Mesendoderm (in vitro differentiated cells): Measurements from ENCODE around the gene SLAMF8.

Experiments
- DNase-seq: peaks from one replicate; pipeline ENCODE4 v3.0.0; 2013
- H2AK5ac ChIP-seq: 2 replicates; pipeline ENCODE4 v1.6.1; 2013; ENCODE audit warnings: low read length, inconsistent platforms
- H2BK120ac ChIP-seq: 2 replicates; pipeline ENCODE4 v1.6.1; 2013; ENCODE audit warnings: low read depth, mild to moderate bottlenecking, low read length, moderate library complexity, mixed read lengths
- H2BK15ac ChIP-seq: replicated peaks from 2 replicates; pipeline ENCODE4 v1.6.1; 2013; ENCODE audit warnings: low read depth, mild to moderate bottlenecking, moderate library complexity
- H2BK5ac ChIP-seq: 2 replicates; pipeline ENCODE4 v1.6.1; 2013; ENCODE audit warnings: low read length, inconsistent platforms
- H3K18ac ChIP-seq: 2 replicates; pipeline ENCODE4 v1.6.1; 2013; ENCODE audit warnings: mild to moderate bottlenecking, low read length, mixed read lengths
- H3K23ac ChIP-seq: one replicate; pipeline ENCODE4 v1.6.1; 2013; ENCODE audit warnings: low read length
- H3K27ac ChIP-seq: 2 replicates; pipeline ENCODE4 v1.5.1; 2013; ENCODE audit warnings: low read depth, mild to moderate bottlenecking, inconsistent platforms, low read length, moderate library complexity
- H3K27me3 ChIP-seq: 2 replicates; pipeline ENCODE4 v1.6.1; 2013; ENCODE audit warnings: low read length, control low read depth, mild to moderate bottlenecking, inconsistent platforms; ENCODE audit not compliant: insufficient read depth, poor library complexity
- H3K36me3 ChIP-seq: 2 replicates; pipeline ENCODE4 v1.6.1; 2013; ENCODE audit warnings: low read length, inconsistent platforms; ENCODE audit not compliant: control insufficient read depth, insufficient read depth
- H3K4ac ChIP-seq: one replicate; pipeline ENCODE4 v1.6.1; 2013; ENCODE audit warnings: low read depth, mild to moderate bottlenecking, low read length, moderate library complexity
- H3K4me1 ChIP-seq: 2 replicates; pipeline ENCODE4 v1.6.1; 2013; ENCODE audit warnings: low read depth, low read length, inconsistent platforms; ENCODE audit not compliant: control insufficient read depth
- H3K4me2 ChIP-seq: 2 replicates; pipeline ENCODE4 v1.6.1; 2013; ENCODE audit warnings: low read length
- H3K4me3 ChIP-seq: 2 replicates; pipeline ENCODE4 v1.5.1; 2013; ENCODE audit warnings: mild to moderate bottlenecking, low read length
- H3K56ac ChIP-seq: one replicate; pipeline ENCODE4 v1.6.1; 2013; ENCODE audit warnings: low read length
- H3K79me1 ChIP-seq: 2 replicates; pipeline ENCODE4 v1.6.1; 2013; ENCODE audit warnings: low read length, inconsistent platforms
- H3K79me2 ChIP-seq: 2 replicates; pipeline ENCODE4 v1.6.1; 2013; ENCODE audit warnings: mild to moderate bottlenecking, low read length; ENCODE audit not compliant: control insufficient read depth, insufficient read depth
- H3K9ac ChIP-seq: 2 replicates; pipeline ENCODE4 v1.6.1; 2013; ENCODE audit warnings: low read length, inconsistent platforms
- H4K5ac ChIP-seq: one replicate; pipeline ENCODE4 v1.6.1; 2013; ENCODE audit warnings: low read length
- H4K8ac ChIP-seq: one replicate; pipeline ENCODE4 v1.6.1; 2013; ENCODE audit warnings: low read depth, mild to moderate bottlenecking, control low read depth, low read length, moderate library complexity
- WGBS: extraction: QIAGEN DNeasy Blood & Tissue Kit; methylation state at CpG from one replicate; pipeline ENCODE4 v1.1.7; 2013; ENCODE audit warnings: low lambda C conversion rate, missing lambda C conversion rate; ENCODE audit not compliant: insufficient coverage; ENCODE audit errors: extremely low coverage; 5-methylcytosine and 5-hydroxymethylcytosine counted together

Gene SLAMF8

GRCh38 chr1:159877695-159878444 lies 51.2 kb downstream of the SLAMF8 start:
- Histone ChIP-seq H3K27ac (no peak overlapping the region), H3K4me1 (no peaks in the 10 kb centered on the region), H4K5ac (no peak overlapping the region), H3K27me3 (no peaks in the 10 kb centered on the region), H4K8ac (no peak overlapping the region), H3K4ac (no peak overlapping the region), H3K4me3 (no peak overlapping the region), H3K79me1 (no peaks in the 10 kb centered on the region), H2BK15ac (no peak overlapping the region), H3K36me3 (no peaks in the 10 kb centered on the region), H2BK120ac (no peak overlapping the region), H3K9ac (no peak overlapping the region), H3K18ac (no peak overlapping the region), H2AK5ac (no peak overlapping the region), H3K4me2 (no peak overlapping the region), H3K23ac (no peak overlapping the region), H3K56ac (no peak overlapping the region), H3K79me2 (no peaks in the 10 kb centered on the region), H2BK5ac (no peak overlapping the region)
- no peak for DNase-seq
- WGBS, result no CpG with 5 or more reads among the region's 6 CpGs

GRCh38 chr1:159879136-159879535 lies 52.5 kb downstream of the SLAMF8 start:
- H3K23ac ChIP-seq, result no peak overlapping the region
- H3K27me3 ChIP-seq, result no peaks in the 10 kb centered on the region
- no peaks in the 10 kb centered on the region for H3K79me2 ChIP-seq
- H3K56ac ChIP-seq, result no peak overlapping the region
- no peak overlapping the region for H3K27ac ChIP-seq
- no peaks in the 10 kb centered on the region for H3K36me3 ChIP-seq
- no peaks in the 10 kb centered on the region for H3K79me1 ChIP-seq
- no peak overlapping the region for H3K18ac ChIP-seq
- no peak overlapping the region for H3K4me3 ChIP-seq
- H3K4me1 ChIP-seq, result no peaks in the 10 kb centered on the region
- no peak overlapping the region for H2BK5ac ChIP-seq
- no peak for DNase-seq
- H2AK5ac ChIP-seq, result no peak overlapping the region
- no peak overlapping the region for H3K4me2 ChIP-seq
- no peak overlapping the region for H3K4ac ChIP-seq
- no peak overlapping the region for H4K8ac ChIP-seq
- H4K5ac ChIP-seq, result no peak overlapping the region
- H2BK120ac ChIP-seq, result no peak overlapping the region
- no peak overlapping the region for H3K9ac ChIP-seq
- no peak overlapping the region for H2BK15ac ChIP-seq
- no CpG with 5 or more reads among the region's 3 CpGs for WGBS

- H3K79me1 ChIP-seq, result no peaks in the 10 kb centered on the region
- no peaks in the 10 kb centered on the region for H3K4me1 ChIP-seq
- H2BK5ac ChIP-seq, result no peak overlapping the region
- no peak overlapping the region for H3K23ac ChIP-seq
- H2BK120ac ChIP-seq, result no peak overlapping the region
- no peaks in the 10 kb centered on the region for H3K36me3 ChIP-seq
- H3K79me2 ChIP-seq, result no peaks in the 10 kb centered on the region
- no peak overlapping the region for H2AK5ac ChIP-seq
- H3K4me3 ChIP-seq, result no peak overlapping the region
- no peak overlapping the region for H4K5ac ChIP-seq
- no peak overlapping the region for H3K9ac ChIP-seq
- no peak overlapping the region for H3K4ac ChIP-seq
- H3K4me2 ChIP-seq, result no peak overlapping the region
- H4K8ac ChIP-seq, result no peak overlapping the region
- H3K27me3 ChIP-seq, result no peaks in the 10 kb centered on the region
- H3K18ac ChIP-seq, result no peak overlapping the region
- no peak overlapping the region for H3K56ac ChIP-seq
- no peak for DNase-seq
- WGBS, result no CpG with 5 or more reads among the region's 4 CpGs
- H3K27ac ChIP-seq, result no peak overlapping the region
- H2BK15ac ChIP-seq, result no peak overlapping the region
Observed at GRCh38 chr1:159879977-159880376, 53.3 kb downstream of the SLAMF8 start.

GRCh38 chr1:159880430-159880829 lies 53.8 kb downstream of the SLAMF8 start:
- no peaks in the 10 kb centered on the region for H3K4me1 ChIP-seq
- H3K56ac ChIP-seq, result no peak overlapping the region
- no peak overlapping the region for H3K4ac ChIP-seq
- no peak overlapping the region for H3K4me3 ChIP-seq
- no peak overlapping the region for H3K9ac ChIP-seq
- no peak for DNase-seq
- H2BK15ac ChIP-seq, result no peak overlapping the region
- no peak overlapping the region for H3K4me2 ChIP-seq
- WGBS, result no CpG with 5 or more reads among the region's 3 CpGs
- no peaks in the 10 kb centered on the region for H3K36me3 ChIP-seq
- no peaks in the 10 kb centered on the region for H3K79me2 ChIP-seq
- no peak overlapping the region for H3K27ac ChIP-seq
- no peak overlapping the region for H3K23ac ChIP-seq
- no peak overlapping the region for H4K5ac ChIP-seq
- H2BK120ac ChIP-seq, result no peak overlapping the region
- H2AK5ac ChIP-seq, result no peak overlapping the region
- no peak overlapping the region for H4K8ac ChIP-seq
- H3K79me1 ChIP-seq, result no peaks in the 10 kb centered on the region
- H2BK5ac ChIP-seq, result no peak overlapping the region
- no peaks in the 10 kb centered on the region for H3K27me3 ChIP-seq
- H3K18ac ChIP-seq, result no peak overlapping the region

- Histone ChIP-seq H3K4me1 (no peaks in the 10 kb centered on the region), H2BK5ac (no peak overlapping the region), H3K56ac (no peak overlapping the region), H3K27me3 (no peaks in the 10 kb centered on the region), H3K79me1 (no peaks in the 10 kb centered on the region), H2BK120ac (no peak overlapping the region), H4K8ac (no peak overlapping the region), H3K79me2 (no peaks in the 10 kb centered on the region), H3K23ac (no peak overlapping the region), H3K4ac (no peak overlapping the region), H3K4me2 (no peak overlapping the region), H3K27ac (no peak overlapping the region), H3K18ac (no peak overlapping the region), H2AK5ac (no peak overlapping the region), H2BK15ac (no peak overlapping the region), H3K9ac (no peak overlapping the region), H3K4me3 (no peak overlapping the region), H3K36me3 (no peaks in the 10 kb centered on the region), H4K5ac (no peak overlapping the region)
- WGBS, result no CpG with 5 or more reads among the region's 6 CpGs
- DNase-seq, result no peak
Observed at GRCh38 chr1:159881622-159882526, 55.2 kb downstream of the SLAMF8 start.
